Mesothelial cell of epicardium (in vitro differentiated cells): ENCODE measurements around the gene IL17RE. TPM values are rescaled to one million over a fixed set of nuclear protein-coding genes. Genes with fewer than 3 reads are reported as not detected.
A peak's percentile ranks its signal among the peaks of the same experiment; 100 is the strongest.

Experiments used
- DNase-seq, 2 experiments: peaks; one replicate each; pipeline ENCODE4 v3.0.0; 2021; ENCODE audit warnings: low spot score in 2 of 2; ENCODE audit not compliant: unreplicated experiment in 2 of 2
- H3K27ac Mint-ChIP-seq: 2 replicates; pipeline ENCODE4 v1.8.0; 2021; ENCODE audit warnings: mixed read lengths
- H3K27me3 Mint-ChIP-seq: 2 replicates; pipeline ENCODE4 v1.8.0; 2021; ENCODE audit warnings: low read depth, mixed read lengths
- H3K36me3 Mint-ChIP-seq: 2 replicates; pipeline ENCODE4 v1.8.0; 2021; ENCODE audit warnings: mixed read lengths
- H3K4me1 Mint-ChIP-seq: 2 replicates; pipeline ENCODE4 v1.8.0; 2021; ENCODE audit warnings: mixed read lengths
- H3K4me3 Mint-ChIP-seq: 2 replicates; pipeline ENCODE4 v1.8.0; 2021; ENCODE audit warnings: mild to moderate bottlenecking, moderate library complexity, mixed read lengths
- H3K9me3 Mint-ChIP-seq: 2 replicates; pipeline ENCODE4 v1.8.0; 2021; ENCODE audit warnings: mixed read lengths
- CTCF ChIP-seq: fragments of 200-600 bp; sonication (generic); IDR thresholded peaks from one replicate; pipeline ENCODE4 v1.5.0; 2021; ENCODE audit warnings: antibody characterized with exemption; ENCODE audit not compliant: unreplicated experiment
- total RNA-seq: library from RNA; stranded (reverse); gene quantifications from 3 replicates; pipeline ENCODE4 v1.2.1, GENCODE V29; 2021

IL17RE gene
- total RNA-seq, 1 donor from 2014 or later = 24.1 TPM

- TF ChIP-seq CTCF = no peak
- H3K4me1 Mint-ChIP-seq = peaks cover 5% of the 10 kb centered on the region
- no peak overlapping the region for H3K27ac Mint-ChIP-seq
- no peaks in the 10 kb centered on the region for H3K27me3 Mint-ChIP-seq
- no peaks in the 10 kb centered on the region for H3K9me3 Mint-ChIP-seq
- peak overlapping the region; percentile 36 for H3K4me3 Mint-ChIP-seq
- DNase-seq = no peak
- peaks cover 3% of the 10 kb centered on the region for H3K36me3 Mint-ChIP-seq
These were observed 45.9 kb downstream of the IL17RE start for GRCh38 chr3:9948586-9948985.

GRCh38 chr3:9949115-9949514 lies 46.5 kb downstream of the IL17RE start:
- Mint-ChIP-seq H3K36me3 (peaks cover under 1% of the 10 kb centered on the region), H3K4me1 (peaks cover 5% of the 10 kb centered on the region), H3K4me3 (no peak overlapping the region), H3K27ac (no peak overlapping the region), H3K9me3 (no peaks in the 10 kb centered on the region), H3K27me3 (no peaks in the 10 kb centered on the region)
- no peak for TF ChIP-seq CTCF
- DNase-seq = no peak

GRCh38 chr3:9949626-9950025 lies 47.0 kb downstream of the IL17RE start:
- Mint-ChIP-seq H3K9me3 (no peaks in the 10 kb centered on the region), H3K4me3 (no peak overlapping the region), H3K27ac (no peak overlapping the region), H3K27me3 (no peaks in the 10 kb centered on the region), H3K4me1 (peaks cover 8% of the 10 kb centered on the region), H3K36me3 (no peaks in the 10 kb centered on the region)
- TF ChIP-seq CTCF = no peak
- no peak for DNase-seq

- no peaks in the 10 kb centered on the region for H3K36me3 Mint-ChIP-seq
- no peak overlapping the region for H3K27ac Mint-ChIP-seq
- no peak for DNase-seq
- peaks cover 16% of the 10 kb centered on the region for H3K4me1 Mint-ChIP-seq
- H3K27me3 Mint-ChIP-seq = no peaks in the 10 kb centered on the region
- H3K9me3 Mint-ChIP-seq = no peaks in the 10 kb centered on the region
- no peak for TF ChIP-seq CTCF
- peak overlapping the region; percentile 75 for H3K4me3 Mint-ChIP-seq
These were observed 48.5 kb downstream of the IL17RE start for GRCh38 chr3:9951126-9951525.

GRCh38 chr3:9951598-9951961 lies 48.9 kb downstream of the IL17RE start:
- Mint-ChIP-seq H3K4me3 (peak overlapping the region; percentile 75), H3K36me3 (no peaks in the 10 kb centered on the region), H3K27ac (no peak overlapping the region), H3K27me3 (no peaks in the 10 kb centered on the region), H3K4me1 (peaks cover 14% of the 10 kb centered on the region), H3K9me3 (no peaks in the 10 kb centered on the region)
- DNase-seq = no peak
- TF ChIP-seq CTCF = no peak
